ENCODE measurements around the gene SENP1.

- TF ChIP-seq, protein P1, sequence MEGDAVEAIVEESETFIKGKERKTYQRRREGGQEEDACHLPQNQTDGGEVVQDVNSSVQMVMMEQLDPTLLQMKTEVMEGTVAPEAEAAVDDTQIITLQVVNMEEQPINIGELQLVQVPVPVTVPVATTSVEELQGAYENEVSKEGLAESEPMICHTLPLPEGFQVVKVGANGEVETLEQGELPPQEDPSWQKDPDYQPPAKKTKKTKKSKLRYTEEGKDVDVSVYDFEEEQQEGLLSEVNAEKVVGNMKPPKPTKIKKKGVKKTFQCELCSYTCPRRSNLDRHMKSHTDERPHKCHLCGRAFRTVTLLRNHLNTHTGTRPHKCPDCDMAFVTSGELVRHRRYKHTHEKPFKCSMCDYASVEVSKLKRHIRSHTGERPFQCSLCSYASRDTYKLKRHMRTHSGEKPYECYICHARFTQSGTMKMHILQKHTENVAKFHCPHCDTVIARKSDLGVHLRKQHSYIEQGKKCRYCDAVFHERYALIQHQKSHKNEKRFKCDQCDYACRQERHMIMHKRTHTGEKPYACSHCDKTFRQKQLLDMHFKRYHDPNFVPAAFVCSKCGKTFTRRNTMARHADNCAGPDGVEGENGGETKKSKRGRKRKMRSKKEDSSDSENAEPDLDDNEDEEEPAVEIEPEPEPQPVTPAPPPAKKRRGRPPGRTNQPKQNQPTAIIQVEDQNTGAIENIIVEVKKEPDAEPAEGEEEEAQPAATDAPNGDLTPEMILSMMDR (conservative IDR thresholded peaks at IDR 0.05; ENCODE audit: low read length), result no peak
- no peak for TF ChIP-seq EZH2phosphoT487 (IDR thresholded peaks at IDR 0.05; ENCODE audit: borderline replicate concordance)
Measured at GRCh38 chr12:48013287-48013686, 92.6 kb downstream of the SENP1 start.

All from Loucy (cell line).